GM21723 (cell line): ENCODE data around the gene PDPK1.
"Not testable (repeated sequence)": the region's sequence is repeated elsewhere in the genome, so short reads cannot be mapped to it uniquely, and the experiment has no call there.

ENCODE experiments used
- ATAC-seq: cut with Tn5 transposase; IDR thresholded peaks from one replicate; pipeline ENCODE4 v1.9.1; 2021; ENCODE audit warnings: mild to moderate bottlenecking, moderate library complexity; ENCODE audit not compliant: unreplicated experiment

PDPK1 gene

GRCh38 chr16:2539845-2540458 lies 2.1 kb downstream of the PDPK1 start:
- ATAC-seq = not testable (repeated sequence)

- ATAC-seq = not testable (repeated sequence)
Observed at GRCh38 chr16:2540912-2541311, 3.1 kb downstream of the PDPK1 start.

- not testable (repeated sequence) for ATAC-seq
Observed at GRCh38 chr16:2541409-2541808, 3.6 kb downstream of the PDPK1 start.

DNA sequence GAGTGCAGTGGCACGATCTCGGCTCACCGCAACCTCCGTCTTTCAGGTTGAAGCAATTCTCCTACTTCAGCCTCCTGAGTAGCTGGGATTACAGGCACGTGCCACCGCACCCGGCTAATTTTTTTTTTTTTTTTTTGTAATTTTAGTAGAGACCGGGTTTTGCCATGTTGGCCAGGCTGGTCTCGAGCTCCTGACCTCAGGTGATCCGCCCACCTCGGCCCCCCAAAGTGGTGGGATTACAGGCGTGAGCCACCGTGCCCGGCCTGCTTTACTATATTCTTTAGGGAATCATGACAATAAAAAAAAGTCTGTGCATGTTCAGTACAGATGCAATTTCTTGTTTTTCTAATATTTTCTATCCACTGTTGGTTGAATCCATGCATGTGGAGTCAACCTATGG lies 6.0 kb downstream of the PDPK1 start:
- ATAC-seq = not testable (repeated sequence)

DNA sequence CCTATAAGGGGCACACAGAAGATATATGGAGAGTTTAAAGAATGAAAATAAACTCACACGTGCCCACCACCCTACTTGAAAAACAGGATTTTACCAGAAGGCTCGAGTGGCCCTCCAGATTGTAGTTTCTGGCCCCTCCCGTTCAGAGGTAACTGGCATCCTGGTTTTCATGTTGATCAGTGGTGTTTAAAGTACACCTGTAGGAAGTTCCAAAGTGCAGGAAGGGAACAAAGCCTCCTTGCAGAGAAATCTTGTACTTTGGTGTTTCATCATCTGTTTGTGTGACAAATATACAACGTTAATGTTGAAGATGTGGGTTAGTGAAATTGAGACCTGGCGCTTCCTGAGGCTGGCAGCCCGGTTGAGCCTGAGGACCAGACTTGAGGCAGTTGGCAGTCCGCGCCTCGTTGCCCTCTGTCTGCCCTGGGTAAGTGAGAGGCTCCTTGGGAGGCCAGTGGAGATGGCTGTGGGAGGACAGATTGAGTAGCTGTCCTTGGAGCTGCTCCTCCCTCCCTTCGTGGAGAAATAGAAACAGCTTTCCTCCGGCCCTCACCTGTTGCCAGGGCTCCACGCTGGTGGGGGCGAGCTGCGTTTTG lies 12.6 kb downstream of the PDPK1 start:
- ATAC-seq = not testable (repeated sequence)

DNA sequence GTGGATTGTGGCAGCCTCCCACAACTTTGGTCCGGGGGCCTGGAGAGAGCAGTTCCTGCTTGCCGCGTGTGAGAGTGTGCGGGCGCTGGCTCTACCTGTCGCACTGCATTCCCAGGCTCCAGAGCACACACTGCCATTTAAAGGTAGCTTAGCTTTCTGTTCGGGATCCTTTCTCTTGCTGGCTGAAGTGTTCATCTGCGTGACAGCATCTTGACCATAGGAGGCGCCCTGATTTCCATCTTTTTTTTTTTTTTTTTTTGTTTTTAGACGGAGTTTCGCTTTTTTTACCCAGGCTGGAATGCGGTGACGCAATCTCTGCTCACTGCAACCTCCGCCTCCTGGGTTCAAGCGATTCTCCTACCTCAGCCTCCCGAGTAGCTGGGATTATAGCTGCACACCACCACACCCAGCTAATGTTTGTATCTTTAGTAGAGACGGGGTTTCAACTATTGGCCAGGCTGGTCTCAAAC lies 13.6 kb downstream of the PDPK1 start:
- ATAC-seq = not testable (repeated sequence)

GRCh38 chr16:2554709-2555425 lies 17.0 kb downstream of the PDPK1 start:
- not testable (repeated sequence) for ATAC-seq

- ATAC-seq = not testable (repeated sequence)
Observed at GRCh38 chr16:2557150-2557549, 19.3 kb downstream of the PDPK1 start.

- peak; percentile 68 for ATAC-seq
Observed at GRCh38 chr16:2560131-2560797, 22.4 kb downstream of the PDPK1 start.

GRCh38 chr16:2560798-2561133 lies 22.9 kb downstream of the PDPK1 start:
- ATAC-seq = peak; percentile 40

GRCh38 chr16:2567506-2567905 lies 29.7 kb downstream of the PDPK1 start:
- not testable (repeated sequence) for ATAC-seq

DNA sequence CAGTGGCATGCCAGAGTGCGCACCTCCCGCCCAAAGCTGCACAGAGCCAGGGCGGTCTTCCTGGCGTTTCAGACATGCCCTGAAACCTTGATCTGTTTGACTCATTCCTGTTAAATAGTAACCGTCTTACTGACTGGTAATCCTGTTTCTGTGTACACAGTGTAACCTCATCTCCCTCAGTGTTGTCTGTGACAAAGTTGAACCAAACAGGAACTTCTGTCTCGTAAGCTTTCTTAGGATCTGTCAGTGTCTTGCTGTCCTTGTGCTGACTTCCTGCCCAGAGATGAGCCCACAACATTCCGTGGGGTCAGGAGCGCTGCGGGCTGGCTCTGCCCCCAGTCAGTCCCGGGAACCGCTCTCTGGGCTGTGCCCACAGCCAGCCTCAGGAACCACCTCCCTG lies 30.8 kb downstream of the PDPK1 start:
- not testable (repeated sequence) for ATAC-seq

DNA sequence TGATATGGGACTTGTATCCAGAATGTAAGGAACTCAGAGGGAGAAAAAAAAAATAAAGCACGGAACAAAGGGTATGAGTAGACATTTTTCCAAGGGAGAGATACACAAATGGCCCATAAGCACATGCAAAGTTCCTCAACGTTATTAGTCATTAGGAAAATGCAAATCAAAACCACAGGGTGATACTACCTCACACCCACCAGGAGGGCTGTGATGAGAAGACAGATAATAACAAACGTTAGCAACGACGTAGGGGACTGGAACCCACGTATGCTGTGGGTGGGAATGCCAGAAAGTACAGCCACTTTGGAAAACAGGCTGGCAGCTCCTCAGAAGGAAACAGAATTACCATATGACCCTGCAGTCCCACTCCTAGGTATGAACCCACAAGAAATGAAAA lies 34.9 kb downstream of the PDPK1 start:
- ATAC-seq = not testable (repeated sequence)

- not testable (repeated sequence) for ATAC-seq
Observed at GRCh38 chr16:2575839-2576238, 38.0 kb downstream of the PDPK1 start.

DNA sequence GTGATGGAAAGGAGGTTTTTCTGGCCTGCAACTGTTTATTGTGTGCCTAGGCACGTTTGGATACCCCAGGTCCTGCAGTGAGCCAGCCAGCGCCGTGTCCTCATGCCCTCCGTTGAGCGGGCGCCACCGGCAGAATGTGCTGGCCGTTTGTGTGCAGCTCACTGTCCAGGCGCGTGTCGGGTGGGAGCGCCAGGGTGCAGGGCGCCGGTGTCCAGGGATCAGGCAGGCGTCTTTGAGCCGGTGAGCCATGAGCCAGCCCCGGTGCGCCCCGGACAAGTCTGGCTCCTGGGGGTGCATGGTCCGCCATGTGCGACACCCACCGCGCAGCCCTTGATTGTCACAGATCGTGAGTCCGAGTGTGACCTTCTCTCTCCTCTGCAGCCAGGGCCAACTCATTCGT lies 39.2 kb downstream of the PDPK1 start:
- not testable (repeated sequence) for ATAC-seq

- ATAC-seq = not testable (repeated sequence)
Observed at GRCh38 chr16:2578905-2579304, 41.1 kb downstream of the PDPK1 start.

- ATAC-seq = not testable (repeated sequence)
Observed at GRCh38 chr16:2580143-2580542, 42.3 kb downstream of the PDPK1 start.

DNA sequence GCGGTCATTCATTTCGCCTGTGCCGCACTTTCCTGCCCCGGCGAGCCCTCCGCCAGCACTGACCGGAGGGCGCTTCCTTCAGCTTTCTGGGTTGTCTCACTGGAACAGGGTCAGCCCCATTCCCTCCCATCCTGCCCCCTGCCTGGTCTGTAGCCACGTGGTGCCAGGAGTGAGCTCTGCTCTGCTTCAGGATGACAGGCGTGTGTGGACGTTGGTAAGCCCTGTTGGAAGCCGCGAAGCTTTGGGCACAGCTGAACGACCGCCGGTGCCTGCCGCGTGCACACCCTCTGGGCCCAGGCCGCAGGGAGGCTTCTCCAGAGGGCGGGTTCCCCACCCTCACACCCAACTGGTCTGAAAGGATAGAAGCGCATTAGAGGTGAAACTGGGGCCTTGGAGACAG lies 43.0 kb downstream of the PDPK1 start:
- ATAC-seq = not testable (repeated sequence)

DNA sequence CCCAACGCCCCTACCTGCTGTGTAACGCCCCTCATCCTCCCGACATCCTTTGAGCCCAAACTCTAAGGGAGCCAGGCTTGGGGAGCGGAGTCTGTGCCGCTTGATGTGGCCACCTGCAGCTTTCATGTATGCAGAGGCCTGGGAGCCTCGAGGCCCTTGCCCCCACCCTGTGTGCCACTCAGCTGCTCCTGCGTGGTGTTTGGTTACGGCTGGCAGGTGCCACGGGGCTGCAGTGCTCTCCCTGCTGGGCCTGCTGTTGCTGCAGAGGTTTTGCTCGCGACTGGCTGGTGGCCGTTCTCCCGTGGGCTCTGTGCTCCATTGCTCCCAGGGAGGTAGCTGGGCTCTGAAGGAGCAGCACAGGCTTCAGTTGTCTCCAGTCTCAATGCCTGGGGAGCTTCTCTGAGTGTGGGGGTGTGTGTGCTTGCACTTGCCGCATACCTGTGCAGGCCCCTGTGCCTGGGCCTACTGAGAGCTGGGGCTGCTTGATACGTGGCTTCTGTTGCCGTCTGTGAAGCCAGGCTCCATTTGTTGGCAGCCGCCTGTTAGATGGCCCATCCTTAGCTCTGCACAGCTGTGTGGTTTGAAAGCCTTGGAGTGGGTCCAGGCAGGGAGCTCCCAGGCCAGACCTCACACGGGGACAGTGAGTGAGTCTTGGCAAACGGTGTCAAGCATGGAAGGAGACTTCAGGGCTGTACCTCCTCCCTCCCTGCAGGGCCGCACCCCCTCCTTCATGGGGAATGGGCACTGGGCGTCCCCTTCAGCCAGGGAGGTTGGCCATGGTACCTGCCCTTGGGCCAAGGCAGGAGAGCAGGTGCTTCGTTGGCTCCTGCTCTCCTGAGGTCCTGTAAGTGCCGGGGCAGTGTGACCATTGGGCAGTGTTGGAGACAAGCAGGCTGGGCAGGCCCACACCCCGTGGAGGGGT lies 47.2 kb downstream of the PDPK1 start:
- no peak for ATAC-seq

DNA sequence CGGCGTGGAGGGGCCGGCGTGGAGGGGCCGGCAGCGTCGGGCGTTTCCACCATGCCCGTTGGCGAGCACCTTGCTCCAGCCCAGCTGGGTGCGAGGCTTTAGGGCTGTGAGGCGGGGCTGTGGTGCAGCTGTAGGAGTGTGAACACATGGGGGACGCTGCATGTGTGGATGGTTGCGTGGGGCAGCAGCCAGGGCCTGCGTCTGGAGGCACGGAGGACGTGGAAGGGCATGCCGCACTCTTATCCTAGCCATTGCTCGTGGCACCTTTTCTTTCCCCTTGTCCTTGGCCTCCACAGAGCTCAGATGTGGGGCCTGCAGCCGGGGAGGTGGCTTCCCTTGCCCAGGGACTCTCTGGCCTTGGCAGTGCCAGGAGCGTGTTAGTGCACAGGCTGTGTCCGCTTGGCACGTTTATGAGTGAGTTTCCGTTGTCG lies 47.8 kb downstream of the PDPK1 start:
- ATAC-seq = no peak
